Measurements from ENCODE around the gene R3HCC1L. TPM values are rescaled to one million over a fixed set of nuclear protein-coding genes. Genes with fewer than 3 reads are reported as not detected.

Gene R3HCC1L
- total and polyA plus RNA-seq, 2 of the 4 experiments (the other 2 are of a cell fraction): 8.3 to 14.7 TPM

- Histone ChIP-seq H3K36me3 (ENCODE audit: control insufficient read depth, insufficient read depth, low read length) (no peaks in the 10 kb centered on the region), H3K23ac (ENCODE audit: low read depth, low read length) (no peak overlapping the region), H3K9me3 (ENCODE audit: control insufficient read depth, insufficient read depth, low read length) (no peaks in the 10 kb centered on the region; the same call in 1 of the 2 replicates), H3K18ac (ENCODE audit: low read depth, low read length) (no peak overlapping the region), H4K8ac (ENCODE audit: low read depth in 2 of 2, low read length in 2 of 2) (no peak overlapping the region), H3K4me1 (ENCODE audit: control insufficient read depth, insufficient read depth, low read length) (peaks cover 15% of the 10 kb centered on the region), H3K79me1 (ENCODE audit: low read depth in 1 of 2, low read length in 2 of 2) (no peaks in the 10 kb centered on the region), H3K9ac (ENCODE audit: low read depth, low read length) (no peak overlapping the region), H2AK9ac (replicated peaks; ENCODE audit: low read depth, low read length, poor library complexity) (no peak overlapping the region), H3K56ac (ENCODE audit: extremely low read depth, insufficient read depth, low read length) (no peak overlapping the region), H3K9me1 (ENCODE audit: insufficient read depth, low read length) (peaks cover 12% of the 10 kb centered on the region), H4K5ac (ENCODE audit: low read depth, low read length) (no peak overlapping the region), H2AFZ (replicated peaks; ENCODE audit: low read length, poor library complexity) (no peak overlapping the region), H4K20me1 (ENCODE audit: insufficient read depth, low read length) (no peaks in the 10 kb centered on the region), H2BK20ac (ENCODE audit: low read depth, low read length) (no peak overlapping the region), H3K4ac (ENCODE audit: low read depth, low read length) (no peak overlapping the region), H2AK5ac (ENCODE audit: low read depth, low read length) (no peak overlapping the region), H3K14ac (replicated peaks; ENCODE audit: low read depth, low read length) (no peak overlapping the region), H3K27me3 (ENCODE audit: control insufficient read depth, insufficient read depth, low read length) (peaks cover 12% of the 10 kb centered on the region), H2BK15ac (ENCODE audit: low read depth, low read length) (no peak overlapping the region), H4K91ac (ENCODE audit: insufficient read depth, low read depth, low read length) (no peak overlapping the region), H2BK5ac (ENCODE audit: low read depth, low read length, poor library complexity, severe bottlenecking) (no peak overlapping the region), H3K4me3 (ENCODE audit: insufficient read depth, low read depth, low read length) (no peak overlapping the region), H3K27ac (ENCODE audit: insufficient read depth, low read length) (no peak overlapping the region), H3K4me2 (ENCODE audit: low read depth, low read length) (no peak overlapping the region), H2BK120ac (ENCODE audit: low read depth, low read length) (no peak overlapping the region)
- ATAC-seq (ENCODE audit: low read depth): no peak
- WGBS, 2 experiments (ENCODE audit: extremely low coverage in 2 of 2, insufficient read length in 1 of 2): 25% methylated on average over 1 of the region's 9 CpGs; no CpG with 5 or more reads in 1 of the 2 experiments
- no peak for DNase-seq
- TF ChIP-seq MAFK (IDR thresholded peaks at IDR 0.05; ENCODE audit: low read depth, low read length): no peak
- TF ChIP-seq MAZ (IDR thresholded peaks at IDR 0.05; ENCODE audit: borderline replicate concordance, low read depth, low read length): no peak
- no peak for TF ChIP-seq POLR2A (IDR thresholded peaks at IDR 0.05; ENCODE audit: low read depth, low read length)
- TF ChIP-seq CTCF (conservative IDR thresholded peaks at IDR 0.05; ENCODE audit: low read depth, low read length): no peak
- no peak for TF ChIP-seq USF2 (IDR thresholded peaks at IDR 0.05; ENCODE audit: low read depth, low read length)
- no peak for TF ChIP-seq RCOR1 (IDR thresholded peaks at IDR 0.05; ENCODE audit: insufficient replicate concordance, low read length)
- TF ChIP-seq FOS (IDR thresholded peaks at IDR 0.05; ENCODE audit: low read depth, low read length): no peak
- TF ChIP-seq BHLHE40 (IDR thresholded peaks at IDR 0.05; ENCODE audit: low read depth, low read length): no peak
- no peak for TF ChIP-seq MXI1 (IDR thresholded peaks at IDR 0.05; ENCODE audit: borderline replicate concordance, low read depth, low read length)
- TF ChIP-seq CEBPB (IDR thresholded peaks at IDR 0.05; ENCODE audit: low read depth, low read length): no peak
- TF ChIP-seq SMC3 (IDR thresholded peaks at IDR 0.05; ENCODE audit: low read depth, low read length): no peak
- TF ChIP-seq RAD21 (IDR thresholded peaks at IDR 0.05; ENCODE audit: low read length): no peak
- TF ChIP-seq NFE2L2 (IDR thresholded peaks at IDR 0.05; ENCODE audit: low read depth, low read length): no peak
- in situ Hi-C loops (cut with MboI; ENCODE audit: low sequenced_read_pairs): no loop called here
- BruUV-seq (replicated peaks): no TSS peak
- ChIA-PET POLR2A (ENCODE audit: unreplicated experiment) (no interaction called here), CTCF (no interaction called here)
- dilution Hi-C loops (cut with HindIII; ENCODE audit: low sequenced_read_pairs, unreplicated experiment): no loop called here
- intact Hi-C loops (cut with micrococcal nuclease): no loop called here
Measured at GRCh38 chr10:98273057-98273850, 138.8 kb downstream of the R3HCC1L start.
